Neural cell (in vitro differentiated cells): ENCODE results near the gene MCC.

Experiments used
- CTCF ChIP-seq: fragments of 450-650 bp; IDR thresholded peaks from 2 replicates; pipeline ENCODE4 v1.5.1; 2014; ENCODE audit warnings: antibody characterized with exemption, mild to moderate bottlenecking, moderate library complexity; ENCODE audit not compliant: poor library complexity, severe bottlenecking
- EP300 ChIP-seq: fragments of 450-650 bp; conservative IDR thresholded peaks from 2 replicates; pipeline ENCODE4 v1.6.1; 2014; ENCODE audit warnings: antibody characterized with exemption, mild to moderate bottlenecking, moderate library complexity; ENCODE audit not compliant: poor library complexity, severe bottlenecking
- EZH2 ChIP-seq: fragments of 200-600, 300-800 bp; shearing (Covaris generic), sonication (generic); IDR thresholded peaks from 2 replicates; pipeline ENCODE4 v1.6.1; 2014; ENCODE audit warnings: antibody characterized with exemption, low read length, borderline replicate concordance, mild to moderate bottlenecking; ENCODE audit not compliant: insufficient read depth, poor library complexity, severe bottlenecking
- MXI1 ChIP-seq: fragments of 450-650 bp; conservative IDR thresholded peaks from 2 replicates; pipeline ENCODE4 v1.6.1; 2014; ENCODE audit warnings: antibody characterized with exemption, mild to moderate bottlenecking; ENCODE audit not compliant: poor library complexity, severe bottlenecking
- POLR2AphosphoS5 ChIP-seq: IDR thresholded peaks from 2 replicates; pipeline ENCODE4 v1.6.1; 2012
- RAD21 ChIP-seq: fragments of 450-650 bp; conservative IDR thresholded peaks from 2 replicates; pipeline ENCODE4 v1.6.1; 2014; ENCODE audit warnings: antibody characterized with exemption, mild to moderate bottlenecking, moderate library complexity
- TAF1 ChIP-seq: IDR thresholded peaks from 2 replicates; pipeline ENCODE4 v1.6.1; 2012; ENCODE audit warnings: low read depth

DNA sequence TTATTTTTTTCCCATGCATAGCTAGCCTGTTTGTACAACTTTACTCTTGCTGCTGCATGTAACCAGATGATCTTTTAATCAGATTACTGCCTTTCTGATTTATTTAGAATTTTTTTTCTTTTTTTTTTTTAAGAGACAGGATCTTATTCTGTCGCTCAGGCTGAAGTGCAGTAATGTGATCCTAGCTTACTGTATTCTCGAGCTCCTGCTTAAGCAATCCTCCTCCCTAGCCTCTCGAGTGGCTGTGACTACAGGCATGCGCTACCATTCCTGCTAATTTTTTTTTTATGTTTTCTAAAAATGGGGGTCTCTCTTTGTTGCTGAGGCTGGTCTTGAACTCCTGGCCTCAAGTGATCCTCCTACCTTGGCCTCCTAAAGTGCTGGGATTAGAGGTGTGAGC, 502.0 kb downstream of the MCC start:
- TF ChIP-seq RAD21 (no peak), CTCF (no peak), TAF1 (no peak), EP300 (no peak), MXI1 (no peak), POLR2AphosphoS5 (no peak), EZH2 (no peak)
